HG03378 (cell line): ENCODE data around the gene CMBL.
"Not testable (repeated sequence)": the region's sequence is repeated elsewhere in the genome, so short reads cannot be mapped to it uniquely, and the experiment has no call there.

ENCODE experiments used
- ATAC-seq: cut with Tn5 transposase; IDR thresholded peaks from one replicate; pipeline ENCODE4 v1.9.1; 2021; ENCODE audit warnings: mild to moderate bottlenecking, moderate library complexity; ENCODE audit not compliant: unreplicated experiment

CMBL gene

DNA sequence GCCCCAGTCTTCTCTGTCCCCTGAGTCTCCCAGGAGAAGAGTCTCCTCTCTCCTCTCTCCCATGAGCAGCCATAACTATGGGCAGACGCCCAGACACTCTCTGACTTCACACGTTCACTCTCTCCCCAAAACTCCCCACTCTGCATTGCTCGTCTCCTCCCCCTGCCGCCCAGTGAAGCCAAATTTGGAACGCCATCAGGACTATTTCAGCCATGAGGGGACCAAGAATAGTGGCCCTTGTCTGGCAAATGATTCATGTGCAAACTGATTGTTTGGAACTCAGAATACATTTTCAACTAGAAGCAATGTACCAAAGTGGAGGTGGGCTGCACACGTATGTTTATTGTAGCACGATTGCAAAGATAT, 20.9 kb downstream of the CMBL start:
- ATAC-seq, result no peak

DNA sequence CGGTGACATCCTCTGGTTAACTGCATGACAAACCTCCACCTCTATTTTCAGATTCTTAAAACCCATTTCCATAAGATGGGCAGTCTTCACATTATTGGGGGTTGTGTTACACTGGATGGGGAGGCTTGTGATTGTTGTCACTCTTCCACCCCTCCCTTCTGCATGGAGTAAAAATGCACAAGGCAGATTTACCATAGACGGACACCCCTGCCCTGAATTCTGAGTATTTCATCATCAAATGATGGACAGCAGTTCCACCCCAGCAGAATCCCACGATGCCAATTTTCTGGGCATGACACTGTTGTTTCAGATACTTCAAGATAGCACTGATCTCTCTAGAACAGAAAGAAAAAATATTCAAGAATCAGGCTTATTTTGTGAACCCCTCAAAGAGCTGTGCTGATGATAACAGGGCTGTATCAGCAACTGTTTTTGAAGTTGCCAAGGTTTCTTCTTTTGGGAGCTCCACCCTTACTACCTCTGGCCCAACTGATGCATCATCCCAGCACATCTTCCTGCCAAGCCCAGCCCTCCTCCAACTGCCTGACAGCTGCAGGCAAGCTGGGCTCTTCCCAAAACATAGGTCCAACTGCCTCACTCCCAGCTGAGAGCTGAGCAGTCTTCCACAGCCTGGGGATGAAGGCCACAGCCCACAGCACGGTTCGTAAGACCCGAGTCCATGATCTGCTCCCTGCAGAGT, 21.4 kb downstream of the CMBL start:
- ATAC-seq, result no peak

DNA sequence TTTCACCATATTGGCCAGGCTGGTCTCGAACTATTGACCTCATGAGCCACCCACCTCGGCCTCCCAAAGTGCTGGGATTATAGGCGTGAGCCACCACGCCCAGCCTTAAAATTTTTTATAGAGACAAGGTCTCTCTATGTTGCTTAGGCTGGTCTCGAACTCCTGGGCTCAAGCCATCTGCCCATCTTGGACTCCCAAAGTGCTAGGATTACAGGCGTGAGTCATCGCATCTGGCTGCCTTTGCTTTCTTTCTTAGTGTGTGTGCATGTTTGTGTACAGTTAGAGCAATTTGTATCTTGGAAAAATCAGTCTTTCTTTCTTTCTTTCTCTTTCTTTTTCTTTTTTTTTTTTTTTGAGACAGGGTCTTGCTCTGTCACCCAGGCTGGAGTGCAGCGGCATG, 22.3 kb downstream of the CMBL start:
- not testable (repeated sequence) for ATAC-seq

DNA sequence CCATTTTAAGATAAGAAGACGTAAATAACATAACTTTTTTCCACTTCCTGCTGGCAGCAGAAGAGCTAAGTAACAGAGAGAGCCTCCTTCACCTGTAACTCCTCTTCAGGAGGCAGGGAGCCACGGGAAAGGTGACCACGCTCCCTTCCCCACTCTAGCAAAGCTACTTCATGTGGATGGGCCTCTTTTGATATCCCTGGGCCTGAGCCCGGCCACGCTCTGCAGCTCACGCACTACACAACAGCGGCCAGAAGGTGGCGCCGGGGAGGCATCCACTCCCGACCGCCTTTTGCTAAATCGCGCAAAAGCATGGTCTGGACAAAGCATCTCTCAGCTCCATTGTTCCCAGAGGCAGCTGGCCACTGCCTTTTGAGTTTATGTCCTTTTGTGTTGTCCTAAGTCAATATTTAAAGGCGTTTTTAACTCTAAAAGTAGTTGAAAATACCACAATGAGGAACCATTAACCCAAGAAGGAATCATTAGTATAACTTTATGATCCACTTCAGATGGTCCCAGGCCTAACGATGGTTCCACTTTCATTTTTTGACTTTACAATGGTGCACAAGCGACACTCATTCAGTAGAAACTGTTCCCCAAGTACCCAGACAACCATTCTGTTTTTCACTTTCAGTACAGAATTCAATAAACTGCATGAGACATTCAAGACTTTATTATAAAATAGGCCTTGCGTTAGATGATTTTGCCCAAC, 23.6 kb downstream of the CMBL start:
- peak; percentile 93 for ATAC-seq

DNA sequence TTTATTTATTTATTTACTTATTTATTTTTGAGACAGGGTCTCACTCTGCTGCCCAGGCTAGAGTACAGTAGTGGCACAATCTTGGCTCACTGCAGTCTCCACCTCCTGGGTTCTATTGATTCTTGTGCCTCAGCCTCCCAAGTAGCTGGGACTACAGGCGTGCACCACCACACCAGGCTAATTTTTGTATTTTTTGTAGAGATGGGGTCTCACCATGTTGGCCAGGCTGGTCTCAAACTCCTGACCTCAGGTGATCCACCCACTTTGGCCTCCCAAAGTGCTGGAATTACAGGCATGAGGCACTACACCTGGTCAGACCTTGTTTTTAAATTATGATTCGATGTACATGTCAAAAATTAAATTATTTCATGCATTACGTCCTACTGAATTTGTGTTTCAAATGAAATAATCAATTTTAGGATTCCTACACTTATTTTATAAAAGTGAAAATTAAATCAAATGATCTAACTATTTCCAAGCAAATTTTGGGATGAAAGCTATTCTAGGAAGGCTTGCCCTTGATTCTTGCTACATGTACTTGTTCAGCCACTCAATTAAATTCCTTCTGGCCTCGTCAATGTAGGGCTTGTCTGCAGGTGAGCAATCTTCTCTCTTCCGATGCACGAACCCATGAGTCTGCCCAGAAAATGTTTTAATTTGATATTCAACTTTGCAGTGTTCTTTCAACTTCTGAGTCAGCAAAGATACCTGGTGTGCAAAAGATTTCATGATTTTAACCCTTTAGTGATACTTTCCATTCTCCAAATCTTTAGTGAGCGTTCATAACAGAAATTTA, 27.6 kb downstream of the CMBL start:
- ATAC-seq, result no peak

DNA sequence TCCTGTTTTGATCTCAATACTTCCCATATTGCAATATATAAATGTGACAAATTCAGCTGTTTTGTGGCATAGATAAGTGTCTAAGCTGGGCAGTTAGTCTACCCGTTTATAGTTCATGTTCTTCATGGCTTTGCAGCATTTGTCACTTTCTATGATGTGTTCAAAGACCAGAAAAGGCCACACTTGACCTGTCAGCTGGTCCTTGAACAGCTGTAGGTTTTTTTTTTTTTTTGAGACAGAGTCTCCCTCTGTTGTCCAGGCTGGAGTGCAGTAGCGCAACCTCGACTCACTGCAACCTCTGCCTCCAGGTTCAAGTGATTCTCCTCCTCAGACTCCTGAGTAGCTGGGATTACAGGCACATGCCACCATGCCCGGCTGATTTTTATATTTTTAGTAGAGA, 28.4 kb downstream of the CMBL start:
- ATAC-seq, result no peak

DNA sequence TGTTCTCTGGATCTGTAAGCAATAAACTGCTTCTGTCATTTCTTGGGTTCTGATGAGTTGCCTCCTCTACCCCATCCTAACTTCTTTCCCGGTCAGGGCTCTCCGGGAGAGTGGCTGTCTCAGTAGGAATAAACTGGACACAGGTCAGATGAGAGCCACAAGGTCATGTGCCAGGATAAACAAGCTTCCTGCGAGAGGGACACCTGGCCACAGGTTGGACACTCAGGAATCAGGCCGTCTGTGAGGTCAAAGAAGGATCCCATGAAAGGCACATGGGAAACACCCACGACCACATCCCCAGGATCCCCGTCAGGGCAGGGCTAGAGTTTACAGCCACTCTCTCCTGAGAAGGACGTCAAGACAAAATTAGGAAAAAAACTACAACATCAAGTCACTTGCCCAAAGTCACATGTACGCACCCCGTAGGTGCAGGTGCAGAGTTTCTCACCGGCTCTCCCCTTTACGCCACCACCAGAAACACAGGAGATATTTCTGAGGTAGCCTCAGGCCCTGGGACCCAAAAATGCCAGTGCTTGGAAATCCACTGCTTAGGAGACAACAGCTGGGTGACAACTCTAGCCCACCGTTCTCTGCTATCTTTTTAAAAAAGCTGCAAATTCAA, 28.9 kb downstream of the CMBL start:
- ATAC-seq, result no peak

DNA sequence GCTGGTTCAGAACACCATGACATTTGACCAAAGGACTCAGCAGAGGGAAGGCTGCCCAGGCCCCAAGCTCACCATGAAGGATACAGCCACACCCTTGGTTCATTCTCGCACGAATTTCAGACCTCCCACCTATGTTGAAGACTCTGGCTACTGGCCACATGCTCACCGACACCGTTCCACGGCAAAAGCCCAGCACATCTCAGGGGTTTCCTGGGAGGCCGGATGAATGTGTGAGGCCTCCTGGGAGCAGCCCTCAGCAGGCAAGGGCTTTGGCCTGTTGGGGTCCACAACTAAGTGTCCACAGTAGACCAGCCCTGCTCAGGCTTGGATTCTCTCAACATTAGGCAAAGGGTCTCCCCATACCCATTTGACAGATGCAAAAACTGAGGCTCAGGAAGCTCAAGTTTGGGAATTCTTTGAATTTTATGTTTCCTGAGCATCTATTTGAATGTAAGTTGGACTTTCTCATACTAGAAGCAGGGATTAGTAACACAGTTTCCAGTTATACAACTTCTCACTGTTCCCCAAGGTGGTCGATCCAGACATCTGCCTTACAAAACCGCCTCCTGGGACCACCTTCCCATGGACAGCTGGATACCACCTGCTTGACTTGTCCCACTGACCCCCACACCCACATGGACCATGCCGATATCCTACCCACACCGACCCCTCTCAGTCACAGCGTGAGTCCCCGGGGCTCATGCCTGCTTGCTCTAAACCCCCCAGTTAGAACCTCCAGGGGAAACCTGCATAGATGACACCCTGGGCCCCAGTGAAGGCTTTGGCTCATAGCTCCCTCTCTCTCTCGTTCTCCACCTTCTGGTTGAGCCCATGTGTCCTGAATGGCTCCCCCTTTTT, 29.7 kb downstream of the CMBL start:
- ATAC-seq, result no peak

DNA sequence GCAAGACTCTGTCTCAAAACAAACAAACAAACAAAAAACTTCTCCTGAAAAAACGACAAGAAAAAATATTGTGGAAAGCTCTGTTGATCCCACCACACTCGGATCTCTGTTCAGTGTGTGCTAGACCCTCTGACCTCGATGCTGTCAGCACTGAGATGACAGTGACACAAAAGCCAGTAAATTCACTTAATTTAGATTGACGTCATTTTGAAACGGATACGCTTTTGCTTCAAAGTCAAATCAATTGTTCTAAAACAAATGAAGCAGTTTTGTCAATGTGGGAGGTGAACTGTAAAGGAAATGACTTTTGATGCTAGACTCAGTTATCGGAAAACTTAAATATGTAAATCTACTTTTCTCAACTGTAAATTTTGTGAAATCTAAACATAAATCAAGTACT, 31.0 kb downstream of the CMBL start:
- no peak for ATAC-seq

DNA sequence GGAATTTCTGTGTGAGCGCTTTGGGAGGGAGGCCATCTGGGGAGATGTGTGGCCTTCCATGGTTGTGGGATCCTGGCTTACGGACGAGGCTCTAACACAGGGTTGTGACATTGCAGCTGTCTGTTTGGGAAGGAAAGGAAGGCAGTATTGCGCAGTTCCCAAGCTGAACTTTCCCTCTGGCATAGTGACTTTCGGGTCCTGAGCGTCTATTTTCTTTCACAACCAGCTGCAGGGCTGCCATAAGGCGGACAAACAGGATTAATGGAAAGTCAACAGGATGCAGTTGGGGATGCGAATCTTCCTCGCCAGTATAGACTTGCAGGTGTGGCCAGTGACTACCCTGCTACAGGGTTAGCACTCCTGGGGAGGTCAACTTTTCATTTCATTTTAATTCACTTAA, 31.7 kb downstream of the CMBL start:
- no peak for ATAC-seq

DNA sequence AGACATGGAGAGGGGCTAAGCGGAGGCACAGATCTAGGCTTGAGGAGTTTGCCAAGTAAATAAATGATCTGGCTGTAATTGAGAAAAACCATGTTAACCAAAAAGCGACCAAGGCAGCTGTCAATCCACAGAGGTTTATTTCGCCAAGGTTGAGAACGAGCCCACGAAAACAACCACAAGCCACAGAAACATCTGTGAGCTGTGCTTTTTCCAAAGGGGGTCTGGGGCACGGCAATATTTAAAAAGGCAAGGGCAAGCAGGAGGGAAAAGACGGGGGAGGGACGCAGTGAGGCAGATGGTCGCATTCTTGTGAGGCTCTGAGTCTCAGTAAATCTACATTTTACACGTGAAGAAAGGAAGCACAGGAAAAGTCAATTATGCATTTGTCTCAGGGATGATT, 32.2 kb downstream of the CMBL start:
- no peak for ATAC-seq

DNA sequence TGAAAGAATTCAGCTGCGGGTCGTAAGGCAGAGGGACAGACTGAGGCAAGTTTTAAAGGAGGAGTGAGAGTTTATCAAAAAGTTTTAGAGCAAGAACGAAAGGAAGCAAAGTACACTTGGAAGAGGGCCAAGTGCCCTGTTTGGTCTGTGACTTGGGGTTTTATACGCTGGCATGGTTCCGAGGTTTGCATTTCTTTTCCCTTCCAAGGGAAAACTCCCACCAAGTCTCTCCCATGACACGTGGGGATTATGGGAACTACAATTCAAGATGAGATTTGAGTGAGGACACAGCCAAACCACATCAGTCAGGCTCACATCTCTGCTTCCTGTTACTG, 34.9 kb downstream of the CMBL start:
- not testable (repeated sequence) for ATAC-seq

DNA sequence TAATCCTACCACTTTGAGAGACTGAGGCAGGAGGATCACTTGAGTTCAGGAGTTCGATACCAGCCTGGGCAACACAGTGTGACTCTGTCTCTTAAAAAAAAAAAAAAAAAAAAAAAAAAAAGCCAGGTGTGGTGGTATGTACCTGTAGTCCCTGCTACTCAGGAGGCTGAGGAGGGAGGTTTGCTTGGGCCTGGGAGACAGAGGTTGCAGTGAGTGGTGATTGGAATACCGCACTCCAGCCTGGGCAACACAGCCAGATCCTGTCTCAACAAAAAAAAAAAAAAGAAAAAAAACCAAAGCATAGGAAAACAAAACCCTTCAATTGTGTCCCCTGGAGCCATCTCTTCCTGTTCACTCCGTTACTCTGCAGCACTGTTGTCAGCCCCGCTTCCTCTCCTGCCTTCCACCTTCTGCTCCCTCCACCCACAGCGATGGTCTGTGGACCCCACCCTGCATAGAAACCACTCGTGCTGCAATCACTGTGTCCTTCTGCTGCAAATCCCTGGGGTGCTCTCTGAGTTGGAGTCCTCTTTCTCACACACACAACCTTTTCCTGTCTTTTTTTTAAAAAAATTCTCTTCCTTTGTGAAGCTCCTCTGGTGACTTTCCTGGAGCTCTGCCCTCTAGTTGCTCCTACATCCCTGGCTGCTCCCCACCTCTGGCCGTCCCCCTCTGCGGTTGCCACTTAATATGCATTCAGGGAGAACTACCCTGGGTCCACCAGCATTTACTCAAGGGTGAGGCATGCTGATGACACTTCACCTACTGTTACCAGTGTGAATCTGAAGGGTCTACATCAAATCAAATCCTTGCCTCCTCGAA, 35.4 kb downstream of the CMBL start:
- no peak for ATAC-seq

DNA sequence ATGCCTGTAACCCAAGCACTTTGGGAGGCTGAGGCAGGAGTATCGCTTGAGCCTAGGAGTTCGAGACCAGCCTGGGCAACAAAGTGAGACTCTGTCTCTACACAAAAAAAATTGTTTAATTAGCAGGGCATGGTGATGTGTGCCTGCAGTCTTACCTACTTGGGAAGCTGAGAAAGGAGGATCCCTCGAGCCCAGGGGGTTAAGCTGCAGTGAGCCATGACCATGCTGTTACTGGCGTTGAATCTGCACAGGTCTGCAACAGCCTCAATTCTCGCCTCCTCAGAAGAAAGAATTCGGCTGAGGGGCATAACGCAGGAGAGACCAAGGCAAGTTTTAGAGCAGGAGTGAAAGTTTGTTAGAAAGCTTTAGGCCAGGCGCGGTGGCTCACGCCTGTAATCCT, 39.6 kb downstream of the CMBL start:
- ATAC-seq, result no peak

DNA sequence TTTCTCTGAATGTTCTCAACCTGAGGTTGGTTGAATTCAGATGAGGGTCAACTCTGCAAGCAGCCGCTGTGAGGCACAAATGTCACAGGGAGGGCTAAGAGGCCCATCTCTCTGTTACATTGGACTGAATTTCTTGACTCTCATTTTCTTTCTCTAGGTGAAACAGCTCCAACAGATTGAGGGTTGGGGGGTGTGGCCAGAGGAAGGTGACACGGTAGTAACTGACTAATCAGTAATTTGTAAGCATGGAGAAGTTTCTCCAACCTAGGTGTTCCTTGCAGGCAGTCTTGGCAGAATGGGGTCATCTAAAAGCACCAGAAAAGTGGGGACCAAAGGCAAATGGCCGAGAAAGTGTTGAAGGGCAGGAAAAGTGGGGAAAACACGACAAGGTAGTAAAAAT, 40.9 kb downstream of the CMBL start:
- ATAC-seq, result no peak

DNA sequence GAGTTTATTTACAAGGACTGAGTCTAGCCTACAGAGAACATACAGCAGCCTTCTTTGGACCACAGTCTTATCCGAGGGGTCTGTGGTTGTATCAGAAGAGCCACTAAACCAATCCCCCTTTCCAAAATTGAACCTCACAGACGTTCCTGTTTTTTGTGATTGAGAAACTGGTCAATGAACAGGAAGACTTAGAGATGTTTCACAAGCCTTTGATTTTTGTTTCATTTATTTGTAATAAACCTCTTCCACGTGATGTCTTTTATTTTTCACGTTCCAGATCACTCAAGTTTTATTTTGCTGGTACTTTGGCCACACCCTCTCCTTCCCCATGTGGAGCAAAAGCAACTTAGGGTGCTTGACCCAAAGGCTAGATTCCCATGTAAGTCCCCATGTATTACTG, 41.6 kb downstream of the CMBL start:
- ATAC-seq, result no peak

DNA sequence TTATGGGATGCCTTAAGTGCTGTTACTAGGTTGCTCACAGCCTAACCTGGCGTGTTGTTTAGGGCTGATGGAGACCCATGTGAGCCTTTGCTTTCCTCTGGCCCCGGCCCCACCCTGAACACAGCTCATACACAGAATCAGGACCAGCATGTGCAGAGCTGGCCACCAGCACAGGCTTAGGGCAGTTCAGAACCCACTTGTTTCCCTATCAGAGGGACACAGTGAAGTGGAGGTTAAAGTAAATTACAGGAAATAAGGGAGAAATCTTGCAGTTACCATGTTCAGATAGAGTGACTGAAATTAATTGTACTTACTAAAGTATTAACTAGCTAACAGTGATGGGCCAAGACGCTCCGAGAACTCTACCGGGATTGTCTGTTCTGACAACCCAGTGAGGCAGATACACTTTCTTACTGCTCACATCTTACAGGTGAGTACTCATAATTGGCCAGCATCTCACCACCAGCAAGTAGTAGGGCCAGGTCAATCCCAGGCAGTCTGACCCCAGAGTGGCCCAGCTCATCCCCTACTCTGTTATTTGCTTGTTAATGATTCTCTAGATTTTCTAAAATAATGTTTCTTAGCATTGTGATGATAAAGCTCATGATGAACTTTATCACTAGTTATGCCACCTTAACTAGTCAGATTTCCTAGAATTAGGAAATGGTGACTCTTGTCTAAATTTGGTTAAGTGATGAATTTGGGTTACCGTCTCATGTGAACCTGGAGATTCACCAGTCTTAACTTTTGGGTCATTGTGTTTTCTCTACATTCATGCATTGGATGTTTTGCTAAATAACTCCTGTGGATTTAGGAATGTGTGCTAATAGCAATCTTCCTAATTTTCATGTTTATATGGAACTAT, 42.2 kb downstream of the CMBL start:
- no peak for ATAC-seq

DNA sequence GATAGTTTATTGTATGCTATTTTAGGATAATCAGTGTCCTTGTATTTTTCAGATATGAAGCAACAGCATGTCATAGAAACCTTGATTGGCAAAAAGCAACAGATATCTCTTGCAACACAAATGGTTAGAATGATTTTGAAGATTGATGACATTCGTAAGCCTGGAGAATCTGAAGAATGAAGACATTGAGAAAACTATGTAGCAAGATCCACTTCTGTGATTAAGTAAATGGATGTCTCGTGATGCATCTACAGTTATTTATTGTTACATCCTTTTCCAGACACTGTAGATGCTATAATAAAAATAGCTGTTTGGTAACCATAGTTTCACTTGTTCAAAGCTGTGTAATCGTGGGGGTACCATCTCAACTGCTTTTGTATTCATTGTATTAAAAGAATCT, 43.1 kb downstream of the CMBL start:
- no peak for ATAC-seq

DNA sequence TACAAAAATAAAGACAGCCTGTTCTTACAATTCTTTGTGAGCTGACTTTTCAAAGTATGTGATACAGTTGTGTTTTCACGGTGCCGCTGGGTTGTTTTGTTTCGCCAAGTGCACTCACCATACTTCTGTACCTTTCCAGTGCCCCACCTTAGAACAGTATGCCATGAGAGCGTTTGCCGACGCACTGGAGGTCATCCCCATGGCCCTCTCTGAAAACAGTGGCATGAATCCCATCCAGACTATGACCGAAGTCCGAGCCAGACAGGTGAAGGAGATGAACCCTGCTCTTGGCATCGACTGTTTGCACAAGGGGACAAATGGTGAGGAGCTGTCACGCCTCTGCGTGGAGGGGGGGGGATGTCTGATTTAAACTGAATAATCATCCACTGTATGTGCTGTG, 44.7 kb downstream of the CMBL start:
- no peak for ATAC-seq
